HAP-1 (cell line): ENCODE results near the gene RTF2.
A peak's percentile ranks its signal among the peaks of the same experiment; 100 is the strongest.
"Not testable (repeated sequence)": the region's sequence is repeated elsewhere in the genome, so short reads cannot be mapped to it uniquely, and the experiment has no call there.

Experiments used
- DNase-seq, 2 experiments: peaks; one replicate each; pipeline ENCODE4 v3.0.0-alpha.2; 2016 to 2020; ENCODE audit warnings: low spot score in 2 of 2
- H3K27me3 ChIP-seq: fragments of 250-450 bp; sonication (Bioruptor Pico); 2 replicates; pipeline ENCODE4 v1.5.1; 2020; ENCODE audit warnings: low read depth, mild to moderate bottlenecking, moderate library complexity
- H3K36me3 ChIP-seq: fragments of 250-450 bp; sonication (Bioruptor Pico); replicated peaks from 2 replicates; pipeline ENCODE4 v1.5.1; 2020; ENCODE audit warnings: mild to moderate bottlenecking
- H3K4me1 ChIP-seq: fragments of 250-450 bp; sonication (Bioruptor Pico); 2 replicates; pipeline ENCODE4 v1.5.1; 2020; ENCODE audit warnings: mild to moderate bottlenecking
- H3K4me3 ChIP-seq: fragments of 250-450 bp; sonication (Bioruptor Pico); 2 replicates; pipeline ENCODE4 v1.5.1; 2020; ENCODE audit warnings: mild to moderate bottlenecking, moderate library complexity
- H3K9me3 ChIP-seq: fragments of 250-450 bp; sonication (Bioruptor Pico); 2 replicates; pipeline ENCODE4 v1.5.1; 2020; ENCODE audit warnings: mild to moderate bottlenecking, moderate library complexity
- in situ Hi-C: fragments of 300-500 bp; cut with MboI; formaldehyde crosslinking; loops from 3 replicates; pipeline ENCODE4 v1.14.3; 2020; ENCODE audit warnings: low sequenced_read_pairs, inconsistent platforms, mixed read lengths

RTF2 gene

GRCh38 chr20:56518721-56519398 is 50.4 kb downstream of the RTF2 start:
- no peaks in the 10 kb centered on the region for H3K4me1 ChIP-seq
- in situ Hi-C loops = no loop called here
- H3K9me3 ChIP-seq = no peaks in the 10 kb centered on the region
- H3K4me3 ChIP-seq = no peak overlapping the region
- H3K27me3 ChIP-seq = no peaks in the 10 kb centered on the region
- H3K36me3 ChIP-seq = peaks cover 24% of the 10 kb centered on the region
- DNase-seq = no peak

GRCh38 chr20:56519551-56519950 is 51.1 kb downstream of the RTF2 start:
- Histone ChIP-seq H3K9me3 (no peaks in the 10 kb centered on the region), H3K4me1 (no peaks in the 10 kb centered on the region), H3K27me3 (no peaks in the 10 kb centered on the region), H3K36me3 (peaks cover 21% of the 10 kb centered on the region), H3K4me3 (no peak overlapping the region)
- in situ Hi-C loops = no loop called here
- no peak for DNase-seq

- peaks cover 21% of the 10 kb centered on the region for H3K36me3 ChIP-seq
- no peak overlapping the region for H3K4me3 ChIP-seq
- no peak for DNase-seq
- H3K4me1 ChIP-seq = no peaks in the 10 kb centered on the region
- no peaks in the 10 kb centered on the region for H3K9me3 ChIP-seq
- in situ Hi-C loops = no loop called here
- H3K27me3 ChIP-seq = no peaks in the 10 kb centered on the region
Observed at GRCh38 chr20:56520180-56520579, 51.8 kb downstream of the RTF2 start.

GRCh38 chr20:56520746-56521354 is 52.4 kb downstream of the RTF2 start:
- in situ Hi-C loops, DNase-seq, H3K4me1 ChIP-seq, H3K9me3 ChIP-seq, H3K27me3 ChIP-seq, H3K4me3 ChIP-seq: not testable (repeated sequence)
- peaks cover 21% of the 10 kb centered on the region for H3K36me3 ChIP-seq

DNA sequence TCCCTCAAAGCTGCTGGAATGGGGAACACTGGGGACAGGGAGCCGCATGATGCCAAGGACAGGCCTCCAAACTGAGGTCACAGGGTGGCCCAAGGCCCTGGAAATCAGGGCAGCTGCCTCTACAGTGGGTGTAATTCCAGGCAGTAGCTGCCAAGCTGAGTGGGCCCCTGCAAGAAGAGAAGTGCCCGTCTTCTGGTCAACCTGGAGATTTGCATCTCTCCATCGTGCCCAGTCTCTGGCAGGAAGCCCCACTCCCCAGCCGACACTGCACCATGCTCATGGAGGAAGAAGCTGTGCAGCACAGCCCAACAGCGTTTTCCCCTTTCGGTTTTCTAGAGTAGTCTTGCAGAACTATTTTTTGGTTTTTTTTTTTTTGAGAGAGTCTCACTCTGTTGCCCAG is 53.9 kb downstream of the RTF2 start:
- H3K4me3 ChIP-seq = no peak overlapping the region
- H3K36me3 ChIP-seq = peaks cover 19% of the 10 kb centered on the region
- in situ Hi-C loops = no loop called here
- no peaks in the 10 kb centered on the region for H3K4me1 ChIP-seq
- no peaks in the 10 kb centered on the region for H3K9me3 ChIP-seq
- DNase-seq = no peak
- no peaks in the 10 kb centered on the region for H3K27me3 ChIP-seq

- H3K36me3 ChIP-seq, DNase-seq, in situ Hi-C loops, H3K27me3 ChIP-seq, H3K4me1 ChIP-seq, H3K4me3 ChIP-seq, H3K9me3 ChIP-seq: not testable (repeated sequence)
Observed at GRCh38 chr20:56524444-56524843, 56.0 kb downstream of the RTF2 start, which contains the start of gene FAM209A. Gene FAM209A (plus strand): TSS chr20:56524744. CDS start chr20:56524809, 65 bp downstream.

- no peaks in the 10 kb centered on the region for H3K4me1 ChIP-seq
- no peak for DNase-seq
- no peaks in the 10 kb centered on the region for H3K9me3 ChIP-seq
- no peaks in the 10 kb centered on the region for H3K27me3 ChIP-seq
- no peak overlapping the region for H3K4me3 ChIP-seq
- in situ Hi-C loops = no loop called here
- H3K36me3 ChIP-seq = no peaks in the 10 kb centered on the region
Observed at GRCh38 chr20:56527521-56527920, 59.1 kb downstream of the RTF2 start.

DNA sequence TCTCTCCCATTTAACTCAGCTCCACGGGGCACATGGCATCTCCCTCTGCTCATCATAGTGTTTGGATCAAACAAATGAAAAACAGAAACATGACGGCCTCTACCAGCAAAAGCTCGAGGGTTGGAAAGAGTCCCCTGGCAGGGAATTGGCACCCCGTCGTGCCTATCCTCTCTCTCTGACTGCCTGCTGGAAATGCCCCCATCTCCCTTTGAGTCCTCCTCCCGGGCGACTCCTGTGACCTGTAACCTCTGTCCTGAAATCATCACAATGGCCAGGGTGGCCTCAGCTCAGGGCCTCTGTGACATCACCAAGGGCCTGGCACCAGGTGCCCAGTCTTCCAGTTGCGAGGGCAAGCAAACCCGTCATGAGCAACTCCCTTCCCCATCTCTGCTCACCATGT is 64.5 kb downstream of the RTF2 start, which contains the start of gene FAM209B:
FAM209B (plus strand) TSS at position 301 of the 400 bp plus-strand sequence; CDS start at position 397, 96 bp downstream.
- H3K4me3 ChIP-seq, H3K9me3 ChIP-seq, DNase-seq, in situ Hi-C loops, H3K27me3 ChIP-seq, H3K36me3 ChIP-seq, H3K4me1 ChIP-seq: not testable (repeated sequence)

- in situ Hi-C loops = no loop called here
- no peaks in the 10 kb centered on the region for H3K4me1 ChIP-seq
- no peaks in the 10 kb centered on the region for H3K9me3 ChIP-seq
- H3K27me3 ChIP-seq = no peaks in the 10 kb centered on the region
- DNase-seq = no peak
- no peak overlapping the region for H3K4me3 ChIP-seq
- H3K36me3 ChIP-seq = no peaks in the 10 kb centered on the region
Observed at GRCh38 chr20:56537997-56538396, 69.6 kb downstream of the RTF2 start.

- in situ Hi-C loops = no loop called here
- no peaks in the 10 kb centered on the region for H3K36me3 ChIP-seq
- H3K9me3 ChIP-seq = no peaks in the 10 kb centered on the region
- H3K4me3 ChIP-seq = no peak overlapping the region
- no peaks in the 10 kb centered on the region for H3K4me1 ChIP-seq
- no peaks in the 10 kb centered on the region for H3K27me3 ChIP-seq
- no peak for DNase-seq
Observed at GRCh38 chr20:56540415-56540814, 72.0 kb downstream of the RTF2 start.

DNA sequence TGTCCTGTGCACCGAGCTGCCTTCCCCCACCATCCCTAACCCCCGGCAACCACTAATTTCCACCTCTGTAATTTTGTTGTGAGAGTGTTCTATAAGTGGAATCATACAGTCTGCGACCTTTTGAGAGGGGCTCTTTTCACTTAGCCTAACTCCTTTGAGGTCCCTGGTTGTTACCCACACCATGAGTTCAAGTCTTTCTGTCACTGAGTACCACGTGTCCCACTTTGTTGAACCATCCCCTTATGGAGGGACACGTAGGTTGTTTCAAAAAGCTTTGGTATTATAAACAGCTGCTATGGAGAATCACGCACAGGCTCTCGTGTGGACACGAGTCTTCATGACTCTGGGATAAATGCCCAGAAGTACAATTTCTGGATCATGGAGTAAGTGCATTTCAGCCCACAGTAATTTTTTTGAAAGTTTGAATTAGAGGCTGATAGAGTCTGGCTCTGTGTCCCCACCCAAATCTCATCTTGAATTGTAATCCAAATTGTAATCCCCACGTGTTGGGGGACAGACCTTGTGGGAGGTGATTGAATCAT is 74.1 kb downstream of the RTF2 start:
- Histone ChIP-seq H3K36me3 (no peaks in the 10 kb centered on the region), H3K4me3 (no peak overlapping the region), H3K27me3 (no peaks in the 10 kb centered on the region), H3K4me1 (no peaks in the 10 kb centered on the region), H3K9me3 (no peaks in the 10 kb centered on the region)
- in situ Hi-C loops = no loop called here
- DNase-seq = no peak

DNA sequence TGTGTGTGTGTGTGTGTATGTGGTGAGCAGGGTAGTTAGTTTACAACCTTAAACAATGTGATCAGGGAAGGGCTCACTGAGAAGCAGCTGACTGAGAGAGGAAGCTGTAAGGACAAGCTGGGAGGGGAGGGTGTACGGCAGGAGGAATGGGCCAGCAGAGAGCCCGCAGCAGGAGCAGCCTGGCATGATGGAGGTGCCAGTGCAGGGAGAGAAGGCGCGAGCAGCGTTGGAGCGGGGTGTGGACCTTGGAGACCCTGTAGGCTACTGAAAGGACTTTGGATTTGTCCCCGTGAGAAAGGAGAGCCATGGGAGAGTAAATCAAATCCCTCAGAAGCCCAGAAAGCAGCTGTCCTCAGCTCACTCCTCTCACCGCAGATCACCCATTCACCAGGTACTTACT is 83.1 kb downstream of the RTF2 start:
- Histone ChIP-seq H3K36me3 (no peaks in the 10 kb centered on the region), H3K9me3 (peaks cover 6% of the 10 kb centered on the region; the same call in 1 of the 2 replicates), H3K4me1 (peaks cover 9% of the 10 kb centered on the region), H3K4me3 (no peak overlapping the region), H3K27me3 (no peaks in the 10 kb centered on the region)
- no peak for DNase-seq
- in situ Hi-C loops = loop anchor here (5.0 kb wide), 1 partner anchor 426 kb away; no protein-coding TSS in a partner anchor

- Histone ChIP-seq H3K4me1 (peaks cover 9% of the 10 kb centered on the region), H3K27me3 (no peaks in the 10 kb centered on the region), H3K36me3 (no peaks in the 10 kb centered on the region), H3K4me3 (no peak overlapping the region), H3K9me3 (peaks cover 6% of the 10 kb centered on the region; the same call in 1 of the 2 replicates)
- in situ Hi-C loops = loop anchor here (5.0 kb wide), 1 partner anchor 424 kb away; no protein-coding TSS in a partner anchor
- DNase-seq = no peak
Observed at GRCh38 chr20:56552911-56553629, 84.6 kb downstream of the RTF2 start.

DNA sequence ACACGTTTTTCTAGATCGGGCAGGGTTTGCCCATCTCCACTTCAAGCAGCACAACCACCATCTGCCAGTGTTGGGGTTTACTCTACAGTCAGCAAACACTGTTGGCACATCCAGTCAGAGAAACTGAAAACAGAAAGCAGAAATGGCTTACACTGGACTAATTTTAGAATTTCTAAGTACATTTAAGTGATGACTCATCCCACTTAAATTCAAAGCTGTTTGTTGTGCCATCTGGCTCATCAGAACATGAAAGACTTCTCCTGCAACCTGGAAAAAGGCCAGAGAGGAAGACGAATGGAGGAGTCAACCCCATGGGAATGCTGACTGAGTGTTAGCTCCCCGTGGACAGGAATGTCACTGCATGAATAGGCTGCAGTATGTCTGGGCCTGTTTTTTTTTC is 86.4 kb downstream of the RTF2 start:
- H3K9me3 ChIP-seq = no peaks in the 10 kb centered on the region
- H3K36me3 ChIP-seq = no peaks in the 10 kb centered on the region
- peaks cover 9% of the 10 kb centered on the region for H3K4me1 ChIP-seq
- in situ Hi-C loops = loop anchor here (5.0 kb wide), 1 partner anchor 422 kb away; no protein-coding TSS in a partner anchor
- H3K27me3 ChIP-seq = no peaks in the 10 kb centered on the region
- DNase-seq = peak; percentile 73 to 74
- no peak overlapping the region for H3K4me3 ChIP-seq
